Loucy (cell line): Measurements from ENCODE around the gene CHM.

Experiments
- H2AFZ ChIP-seq: fragments of 200-600 bp; sonication (generic); 2 replicates; pipeline ENCODE4 v1.6.0; 2016; ENCODE audit warnings: antibody characterized with exemption, mild to moderate bottlenecking, low read length, moderate library complexity
- H3F3A ChIP-seq: fragments of 200-600 bp; 2 replicates; pipeline ENCODE4 v1.6.0; 2016; ENCODE audit warnings: antibody characterized with exemption, low read depth, mild to moderate bottlenecking
- H3K27me3 ChIP-seq: fragments of 200-600 bp; sonication (generic); 2 replicates; pipeline ENCODE4 v1.6.1; 2014; ENCODE audit warnings: low read length, mild to moderate bottlenecking; ENCODE audit not compliant: insufficient read depth, poor library complexity, severe bottlenecking
- H3K36me3 ChIP-seq: fragments of 200-600 bp; sonication (generic); 2 replicates; pipeline ENCODE4 v1.6.1; 2016; ENCODE audit warnings: low read length; ENCODE audit not compliant: insufficient read depth
- H3K4me1 ChIP-seq: fragments of 200-600 bp; sonication (generic); 2 replicates; pipeline ENCODE4 v1.5.1; 2014; ENCODE audit warnings: low read length, mild to moderate bottlenecking; ENCODE audit not compliant: insufficient read depth, poor library complexity, severe bottlenecking
- H3K4me2 ChIP-seq: fragments of 200-600 bp; sonication (generic); 2 replicates; pipeline ENCODE4 v1.6.0; 2014; ENCODE audit warnings: antibody characterized with exemption, low read length, low read depth, mild to moderate bottlenecking; ENCODE audit not compliant: poor library complexity, severe bottlenecking
- H3K4me3 ChIP-seq: fragments of 200-600 bp; sonication (generic); 2 replicates; pipeline ENCODE4 v1.5.1; 2014; ENCODE audit warnings: low read length, mild to moderate bottlenecking, mixed read lengths; ENCODE audit not compliant: poor library complexity, severe bottlenecking
- H3K79me2 ChIP-seq: fragments of 200-600 bp; sonication (generic); 2 replicates; pipeline ENCODE4 v1.6.1; 2014; ENCODE audit warnings: low read length; ENCODE audit not compliant: insufficient read depth
- H3K9ac ChIP-seq: fragments of 200-600 bp; sonication (generic); 2 replicates; pipeline ENCODE4 v1.6.0; 2014; ENCODE audit warnings: mild to moderate bottlenecking, low read depth, low read length, moderate library complexity; ENCODE audit not compliant: poor library complexity, severe bottlenecking
- H3K9me2 ChIP-seq: fragments of 200-600 bp; sonication (generic); replicated peaks from 2 replicates; pipeline ENCODE4 v1.6.1; 2016; ENCODE audit warnings: low read depth, low read length, mixed read lengths
- H3K9me3 ChIP-seq: fragments of 200-600 bp; sonication (generic); 2 replicates; pipeline ENCODE4 v1.6.1; 2014; ENCODE audit warnings: mild to moderate bottlenecking, antibody characterized with exemption, low read length, low read depth; ENCODE audit not compliant: insufficient read depth
- H4K20me1 ChIP-seq: fragments of 200-600 bp; sonication (generic); 2 replicates; pipeline ENCODE4 v1.6.0; 2014; ENCODE audit warnings: antibody characterized with exemption, low read length, mild to moderate bottlenecking; ENCODE audit not compliant: insufficient read depth, poor library complexity, severe bottlenecking
- CTCF ChIP-seq: fragments of 200-600 bp; sonication (generic); conservative IDR thresholded peaks from 2 replicates; pipeline ENCODE4 v1.5.1; 2014; ENCODE audit warnings: mild to moderate bottlenecking, antibody characterized with exemption, low read length
- EZH2phosphoT487 ChIP-seq: fragments of 200-600 bp; IDR thresholded peaks from 2 replicates; pipeline ENCODE4 v1.6.1; 2018; ENCODE audit warnings: antibody characterized with exemption, mild to moderate bottlenecking, moderate library complexity, borderline replicate concordance

The CHM gene

DNA sequence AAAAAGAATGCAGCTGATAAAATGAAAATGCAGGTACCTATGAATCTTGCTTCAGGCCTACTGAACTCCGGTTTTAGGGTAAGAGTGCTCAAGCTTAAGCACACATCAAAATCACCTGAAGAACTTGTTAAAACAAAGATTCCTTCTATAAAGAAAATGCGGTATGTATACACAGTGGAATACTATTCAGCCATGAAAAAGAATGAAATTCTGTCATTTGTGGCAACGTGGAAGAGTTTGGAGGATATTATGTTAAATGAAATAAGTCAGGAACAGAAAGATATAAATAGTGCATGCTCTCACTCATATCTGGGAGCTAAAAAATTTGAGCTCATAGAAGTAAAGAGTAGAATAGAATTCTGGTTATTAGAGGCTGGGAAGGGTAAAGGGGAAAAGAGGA lies 14.0 kb upstream of the CHM start:
- no peak overlapping the region for H3K4me2 ChIP-seq
- no peaks in the 10 kb centered on the region for H3K9me3 ChIP-seq
- H2AFZ ChIP-seq = no peak overlapping the region
- no peak for TF ChIP-seq CTCF
- no peak for TF ChIP-seq EZH2phosphoT487
- H3K4me3 ChIP-seq = no peak overlapping the region
- no peaks in the 10 kb centered on the region for H3K9me2 ChIP-seq
- H3K36me3 ChIP-seq = no peaks in the 10 kb centered on the region
- no peaks in the 10 kb centered on the region for H3K27me3 ChIP-seq
- H4K20me1 ChIP-seq = no peaks in the 10 kb centered on the region
- H3K4me1 ChIP-seq = no peaks in the 10 kb centered on the region
- no peaks in the 10 kb centered on the region for H3F3A ChIP-seq
- H3K9ac ChIP-seq = no peak overlapping the region
- no peaks in the 10 kb centered on the region for H3K79me2 ChIP-seq

GRCh38 chrX:86051741-86052140 lies 4.4 kb upstream of the CHM start:
- no peak for TF ChIP-seq CTCF
- TF ChIP-seq EZH2phosphoT487 = no peak
- no peaks in the 10 kb centered on the region for H4K20me1 ChIP-seq
- no peak overlapping the region for H3K4me3 ChIP-seq
- H3K9ac ChIP-seq = no peak overlapping the region
- H3K79me2 ChIP-seq = peaks cover 4% of the 10 kb centered on the region
- H3K4me2 ChIP-seq = no peak overlapping the region
- no peak overlapping the region for H2AFZ ChIP-seq
- no peaks in the 10 kb centered on the region for H3K4me1 ChIP-seq
- no peaks in the 10 kb centered on the region for H3K9me3 ChIP-seq
- H3K27me3 ChIP-seq = peaks cover 4% of the 10 kb centered on the region
- H3F3A ChIP-seq = no peaks in the 10 kb centered on the region
- H3K36me3 ChIP-seq = no peaks in the 10 kb centered on the region
- no peaks in the 10 kb centered on the region for H3K9me2 ChIP-seq

GRCh38 chrX:86047936-86048280 lies 550 bp upstream of the CHM start:
- H3K4me3 ChIP-seq = peak overlapping the region; percentile 77

More at GRCh38 chrX:86047936-86048280, 550 bp upstream of the CHM start:
- H3K9me3 ChIP-seq = no peaks in the 10 kb centered on the region
- H2AFZ ChIP-seq = peak overlapping the region; percentile 98
- H3F3A ChIP-seq = no peaks in the 10 kb centered on the region
- H3K79me2 ChIP-seq = peaks cover 30% of the 10 kb centered on the region
- H3K4me2 ChIP-seq = peak overlapping the region; percentile 74
- TF ChIP-seq EZH2phosphoT487 = no peak
- TF ChIP-seq CTCF = no peak
- peaks cover 4% of the 10 kb centered on the region for H3K27me3 ChIP-seq
- no peaks in the 10 kb centered on the region for H4K20me1 ChIP-seq
- H3K4me1 ChIP-seq = peaks cover 5% of the 10 kb centered on the region
- no peak overlapping the region for H3K9ac ChIP-seq
- no peaks in the 10 kb centered on the region for H3K36me3 ChIP-seq
- H3K9me2 ChIP-seq = no peaks in the 10 kb centered on the region
